GM12874 (cell line): ENCODE data around the gene CBLB.

ENCODE experiments used
- CTCF ChIP-seq: IDR thresholded peaks from 2 replicates; pipeline ENCODE4 v1.5.1; 2011; ENCODE audit warnings: low read depth, mild to moderate bottlenecking, control low read depth, low read length, moderate library complexity; ENCODE audit not compliant: insufficient read depth

CBLB gene

GRCh38 chr3:105764378-105765307, 104.2 kb downstream of the CBLB start:
- no peak for TF ChIP-seq CTCF

- TF ChIP-seq CTCF: no peak
These were observed 105.2 kb downstream of the CBLB start for GRCh38 chr3:105763659-105764036.

GRCh38 chr3:105762749-105763658, 105.8 kb downstream of the CBLB start:
- no peak for TF ChIP-seq CTCF

GRCh38 chr3:105759442-105760078, 109.3 kb downstream of the CBLB start:
- TF ChIP-seq CTCF: no peak

GRCh38 chr3:105758451-105758850, 110.4 kb downstream of the CBLB start:
- TF ChIP-seq CTCF: no peak

GRCh38 chr3:105755121-105755886, 113.5 kb downstream of the CBLB start:
- TF ChIP-seq CTCF: no peak
